Measurements from ENCODE around the gene DNAJB1.

DNAJB1 gene

DNA sequence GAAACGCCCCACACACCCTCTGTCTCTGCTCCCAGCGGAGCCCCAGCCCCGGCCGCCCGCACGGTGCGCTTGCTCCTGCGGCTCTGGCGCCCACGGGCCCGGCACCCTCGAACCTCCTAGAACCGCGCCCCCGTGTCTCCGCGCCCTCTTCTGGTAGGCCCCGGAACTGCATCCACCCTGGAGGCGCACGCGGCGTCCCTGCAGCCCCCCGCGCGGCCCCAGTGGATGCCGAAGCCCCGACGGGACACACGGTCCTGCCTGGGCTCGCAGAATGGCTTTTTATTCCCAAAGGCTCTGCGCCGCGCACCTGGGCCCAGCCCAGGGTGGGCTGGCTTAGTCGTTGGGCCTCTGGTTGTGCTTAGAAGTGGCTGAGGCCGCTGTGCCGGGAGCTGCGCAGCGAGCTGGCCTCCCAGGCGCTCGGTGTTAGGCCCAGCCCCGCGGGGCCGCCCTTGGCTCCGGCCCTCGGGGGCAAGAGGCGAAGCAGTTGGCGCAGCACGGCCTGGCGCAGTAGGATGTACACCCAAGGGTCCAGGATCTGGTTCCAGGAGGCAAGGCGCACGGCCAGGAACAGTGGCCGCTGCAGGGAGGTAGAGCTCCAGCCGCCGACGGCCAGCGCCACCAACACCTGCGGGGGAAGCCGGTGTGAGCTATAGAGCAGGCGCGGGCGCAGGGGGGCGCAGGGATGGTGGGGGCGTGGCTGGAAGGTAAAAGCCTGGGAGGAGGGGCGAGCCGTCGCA, 45.8 kb downstream of the DNAJB1 start:
- Histone ChIP-seq H3K27me3 (ENCODE audit: insufficient read depth, low read length) (no peaks in the 10 kb centered on the region), H3K9ac (ENCODE audit: low read length) (peak overlapping the region; percentile 10), H3K4me2 (ENCODE audit: low read length) (peak overlapping the region; percentile 67), H3K9me3 (ENCODE audit: insufficient read depth, low read depth, low read length) (peaks cover 2% of the 10 kb centered on the region), H2BK5ac (ENCODE audit: low read depth, low read length, poor library complexity) (no peak overlapping the region), H4K8ac (ENCODE audit: low read depth, low read length) (no peak overlapping the region), H2BK12ac (ENCODE audit: low read length) (no peak overlapping the region), H3K4me1 (ENCODE audit: control insufficient read depth in 1 of 2, insufficient read depth in 2 of 2, low read length in 2 of 2) (peaks cover 0 to 8% of the 10 kb centered on the region in 2 experiments), H4K12ac (ENCODE audit: low read depth, low read length) (peak overlapping the region; percentile 58), H3K79me1 (ENCODE audit: low read length) (no peaks in the 10 kb centered on the region), H3K18ac (ENCODE audit: low read length) (no peak overlapping the region), H3K36me3 (ENCODE audit: control insufficient read depth in 1 of 2, insufficient read depth in 2 of 2, low read length in 2 of 2) (peaks cover 3 to 6% of the 10 kb centered on the region in 2 experiments), H3K79me2 (ENCODE audit: control insufficient read depth, insufficient read depth, low read length, poor library complexity) (no peaks in the 10 kb centered on the region), H3K4ac (ENCODE audit: low read depth, low read length) (no peak overlapping the region), H4K91ac (ENCODE audit: low read depth, low read length) (peak overlapping the region; percentile 37), H3K14ac (ENCODE audit: low read length) (no peak overlapping the region), H2AFZ (ENCODE audit: insufficient read depth, low read length, poor library complexity) (peak overlapping the region; percentile 69), H3K4me3 (ENCODE audit: low read depth, low read length) (peak overlapping the region; percentile 4), H3K27ac (ENCODE audit: low read depth, low read length) (no peak overlapping the region), H2AK5ac (ENCODE audit: low read length) (no peak overlapping the region), H3K23ac (ENCODE audit: low read length) (no peak overlapping the region), H2BK120ac (ENCODE audit: insufficient read depth, low read length, poor library complexity) (no peak overlapping the region)
- peak; percentile 35 to 64 for DNase-seq
- WGBS (ENCODE audit: extremely low coverage, insufficient coverage, insufficient read length) = no CpG with 5 or more reads among the region's 66 CpGs

DNA sequence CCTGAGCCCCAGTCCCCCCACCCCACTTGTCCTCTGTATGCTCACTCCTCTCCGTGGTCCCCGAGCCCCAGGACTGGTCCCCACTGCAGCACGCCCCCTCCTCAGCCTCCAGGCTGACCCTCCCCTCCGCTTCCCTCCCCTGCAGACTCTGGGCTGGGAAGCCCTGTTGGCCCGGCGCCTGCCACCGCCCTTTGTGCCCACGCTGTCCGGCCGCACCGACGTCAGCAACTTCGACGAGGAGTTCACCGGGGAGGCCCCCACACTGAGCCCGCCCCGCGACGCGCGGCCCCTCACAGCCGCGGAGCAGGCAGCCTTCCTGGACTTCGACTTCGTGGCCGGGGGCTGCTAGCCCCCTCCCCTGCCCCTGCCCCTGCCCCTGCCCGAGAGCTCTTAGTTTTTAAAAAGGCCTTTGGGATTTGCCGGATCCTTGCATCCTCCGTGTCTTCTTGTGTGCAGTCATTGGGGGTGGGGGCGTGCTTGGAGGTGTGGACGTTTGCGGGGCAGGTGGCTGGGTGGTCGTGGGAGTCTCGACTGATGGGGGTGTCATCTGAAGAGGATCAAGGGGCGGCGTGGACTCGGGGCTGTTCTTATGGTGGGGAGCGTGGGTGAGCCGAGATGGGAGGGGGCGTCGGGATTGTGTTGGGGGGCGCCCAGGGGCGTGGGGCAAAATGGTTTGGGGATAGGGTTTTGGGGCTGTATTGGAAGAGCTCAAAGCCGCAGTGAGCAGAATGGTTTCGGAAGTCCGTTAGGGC, 46.6 kb downstream of the DNAJB1 start:
- no peak overlapping the region for H2AFZ ChIP-seq (ENCODE audit: insufficient read depth, low read length, poor library complexity)
- no peak overlapping the region for H3K27ac ChIP-seq (ENCODE audit: low read depth, low read length)
- H4K12ac ChIP-seq (ENCODE audit: low read depth, low read length) = no peak overlapping the region
- no peak overlapping the region for H2BK5ac ChIP-seq (ENCODE audit: low read depth, low read length, poor library complexity)
- H2AK5ac ChIP-seq (ENCODE audit: low read length) = no peak overlapping the region
- peaks cover 2% of the 10 kb centered on the region for H3K9me3 ChIP-seq (ENCODE audit: insufficient read depth, low read depth, low read length)
- no peak overlapping the region for H3K23ac ChIP-seq (ENCODE audit: low read length)
- no peak overlapping the region for H3K4me3 ChIP-seq (ENCODE audit: low read depth, low read length)
- no peak overlapping the region for H3K9ac ChIP-seq (ENCODE audit: low read length)
- H2BK12ac ChIP-seq (ENCODE audit: low read length) = no peak overlapping the region
- no peaks in the 10 kb centered on the region for H3K79me2 ChIP-seq (ENCODE audit: control insufficient read depth, insufficient read depth, low read length, poor library complexity)
- WGBS (ENCODE audit: extremely low coverage, insufficient coverage, insufficient read length) = no CpG with 5 or more reads among the region's 46 CpGs
- H4K91ac ChIP-seq (ENCODE audit: low read depth, low read length) = no peak overlapping the region
- no peak overlapping the region for H3K4ac ChIP-seq (ENCODE audit: low read depth, low read length)
- H2BK120ac ChIP-seq (ENCODE audit: insufficient read depth, low read length, poor library complexity) = no peak overlapping the region
- H3K79me1 ChIP-seq (ENCODE audit: low read length) = no peaks in the 10 kb centered on the region
- H4K8ac ChIP-seq (ENCODE audit: low read depth, low read length) = no peak overlapping the region
- peaks cover 0 to 8% of the 10 kb centered on the region in 2 experiments for H3K4me1 ChIP-seq (ENCODE audit: control insufficient read depth in 1 of 2, insufficient read depth in 2 of 2, low read length in 2 of 2)
- H3K4me2 ChIP-seq (ENCODE audit: low read length) = no peak overlapping the region
- H3K36me3 ChIP-seq (ENCODE audit: control insufficient read depth in 1 of 2, insufficient read depth in 2 of 2, low read length in 2 of 2) = peaks cover 2 to 3% of the 10 kb centered on the region in 2 experiments
- H3K18ac ChIP-seq (ENCODE audit: low read length) = no peak overlapping the region
- H3K27me3 ChIP-seq (ENCODE audit: insufficient read depth, low read length) = no peaks in the 10 kb centered on the region
- H3K14ac ChIP-seq (ENCODE audit: low read length) = no peak overlapping the region
- DNase-seq = no peak

DNA sequence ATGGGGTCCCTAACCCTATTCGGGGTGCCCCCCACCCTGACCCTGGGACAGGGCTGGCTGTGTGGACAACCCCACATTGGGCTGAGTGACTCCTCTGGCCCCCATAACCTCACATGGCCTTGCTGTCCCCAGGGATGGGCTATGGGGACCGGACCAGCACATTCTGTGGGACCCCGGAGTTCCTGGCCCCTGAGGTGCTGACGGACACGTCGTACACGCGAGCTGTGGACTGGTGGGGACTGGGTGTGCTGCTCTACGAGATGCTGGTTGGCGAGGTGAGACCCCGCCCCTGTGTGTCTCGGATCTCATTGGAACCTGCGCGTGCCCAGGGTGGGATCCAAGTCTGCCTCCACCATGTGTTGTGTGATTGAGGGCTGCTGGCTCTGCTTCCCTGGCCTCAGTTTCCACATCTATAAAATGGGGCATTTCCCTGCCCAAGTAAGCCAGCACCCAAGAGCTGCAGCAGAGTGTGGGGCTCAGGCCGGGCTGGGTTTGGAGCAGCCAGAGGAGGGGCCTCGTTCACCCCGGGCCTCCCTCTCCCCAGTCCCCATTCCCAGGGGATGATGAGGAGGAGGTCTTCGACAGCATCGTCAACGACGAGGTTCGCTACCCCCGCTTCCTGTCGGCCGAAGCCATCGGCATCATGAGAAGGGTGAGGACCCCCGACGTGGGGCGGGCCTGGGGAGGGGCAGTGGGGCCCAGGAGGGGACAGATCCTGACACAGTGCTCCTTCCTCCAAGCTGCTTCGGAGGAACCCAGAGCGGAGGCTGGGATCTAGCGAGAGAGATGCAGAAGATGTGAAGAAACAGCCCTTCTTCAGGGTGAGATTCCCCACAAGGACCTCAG, 47.9 kb downstream of the DNAJB1 start:
- no peak overlapping the region for H3K4ac ChIP-seq (ENCODE audit: low read depth, low read length)

DNA sequence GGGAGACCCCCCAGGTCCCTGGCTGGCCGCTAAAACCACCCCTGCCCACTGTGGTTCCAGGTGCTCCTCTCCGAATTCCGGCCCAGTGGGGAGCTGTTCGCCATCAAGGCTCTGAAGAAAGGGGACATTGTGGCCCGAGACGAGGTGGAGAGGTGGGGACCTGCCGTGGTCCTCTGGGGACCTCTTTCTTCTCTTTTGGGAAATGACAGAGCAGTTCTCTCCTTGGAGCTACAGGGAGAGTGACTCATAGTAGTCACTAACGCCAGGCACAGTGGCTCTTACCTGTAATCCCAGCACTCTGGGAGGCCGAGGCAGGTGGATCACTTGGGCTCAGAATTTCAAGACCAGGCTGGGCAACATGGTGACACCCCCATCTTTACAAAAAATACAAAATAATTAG, 50.4 kb downstream of the DNAJB1 start:
- Histone ChIP-seq H3K14ac (ENCODE audit: low read length) (no peak overlapping the region), H4K12ac (ENCODE audit: low read depth, low read length) (no peak overlapping the region)
- no peak for DNase-seq

More for the DNA sequence above, 47.9 kb downstream of the DNAJB1 start:
- Histone ChIP-seq H4K12ac (ENCODE audit: low read depth, low read length) (no peak overlapping the region), H3K36me3 (ENCODE audit: control insufficient read depth in 1 of 2, insufficient read depth in 2 of 2, low read length in 2 of 2) (peaks cover 2 to 3% of the 10 kb centered on the region in 2 experiments), H2BK5ac (ENCODE audit: low read depth, low read length, poor library complexity) (no peak overlapping the region), H4K8ac (ENCODE audit: low read depth, low read length) (no peak overlapping the region), H3K9ac (ENCODE audit: low read length) (no peak overlapping the region), H3K27ac (ENCODE audit: low read depth, low read length) (no peak overlapping the region), H2BK12ac (ENCODE audit: low read length) (no peak overlapping the region), H2BK120ac (ENCODE audit: insufficient read depth, low read length, poor library complexity) (no peak overlapping the region), H3K4me2 (ENCODE audit: low read length) (no peak overlapping the region), H3K4me1 (ENCODE audit: control insufficient read depth in 1 of 2, insufficient read depth in 2 of 2, low read length in 2 of 2) (peaks cover 0 to 8% of the 10 kb centered on the region in 2 experiments), H2AFZ (ENCODE audit: insufficient read depth, low read length, poor library complexity) (no peak overlapping the region), H3K9me3 (ENCODE audit: insufficient read depth, low read depth, low read length) (peaks cover 2% of the 10 kb centered on the region), H3K79me1 (ENCODE audit: low read length) (no peaks in the 10 kb centered on the region), H3K79me2 (ENCODE audit: control insufficient read depth, insufficient read depth, low read length, poor library complexity) (no peaks in the 10 kb centered on the region), H3K18ac (ENCODE audit: low read length) (no peak overlapping the region), H3K14ac (ENCODE audit: low read length) (no peak overlapping the region), H3K23ac (ENCODE audit: low read length) (no peak overlapping the region), H3K27me3 (ENCODE audit: insufficient read depth, low read length) (no peaks in the 10 kb centered on the region), H3K4me3 (ENCODE audit: low read depth, low read length) (no peak overlapping the region), H2AK5ac (ENCODE audit: low read length) (no peak overlapping the region), H4K91ac (ENCODE audit: low read depth, low read length) (no peak overlapping the region)
- DNase-seq = no peak
- WGBS (ENCODE audit: extremely low coverage, insufficient coverage, insufficient read length) = no CpG with 5 or more reads among the region's 32 CpGs

More for the DNA sequence above, 50.4 kb downstream of the DNAJB1 start:
- H2AFZ ChIP-seq (ENCODE audit: insufficient read depth, low read length, poor library complexity) = no peak overlapping the region
- no peaks in the 10 kb centered on the region for H3K79me2 ChIP-seq (ENCODE audit: control insufficient read depth, insufficient read depth, low read length, poor library complexity)
- H3K27ac ChIP-seq (ENCODE audit: low read depth, low read length) = no peak overlapping the region
- no peaks in the 10 kb centered on the region for H3K27me3 ChIP-seq (ENCODE audit: insufficient read depth, low read length)
- no peaks in the 10 kb centered on the region for H3K79me1 ChIP-seq (ENCODE audit: low read length)
- no peak overlapping the region for H3K4me3 ChIP-seq (ENCODE audit: low read depth, low read length)
- no peak overlapping the region for H3K4me2 ChIP-seq (ENCODE audit: low read length)
- H3K9ac ChIP-seq (ENCODE audit: low read length) = no peak overlapping the region
- H2BK5ac ChIP-seq (ENCODE audit: low read depth, low read length, poor library complexity) = no peak overlapping the region
- H3K36me3 ChIP-seq (ENCODE audit: control insufficient read depth in 1 of 2, insufficient read depth in 2 of 2, low read length in 2 of 2) = peaks cover 2 to 3% of the 10 kb centered on the region in 2 experiments
- H3K18ac ChIP-seq (ENCODE audit: low read length) = no peak overlapping the region
- H2BK12ac ChIP-seq (ENCODE audit: low read length) = no peak overlapping the region
- H3K4me1 ChIP-seq (ENCODE audit: control insufficient read depth in 1 of 2, insufficient read depth in 2 of 2, low read length in 2 of 2) = peaks cover 0 to 9% of the 10 kb centered on the region in 2 experiments
- H4K91ac ChIP-seq (ENCODE audit: low read depth, low read length) = no peak overlapping the region
- no peak overlapping the region for H2AK5ac ChIP-seq (ENCODE audit: low read length)
- H2BK120ac ChIP-seq (ENCODE audit: insufficient read depth, low read length, poor library complexity) = no peak overlapping the region
- WGBS (ENCODE audit: extremely low coverage, insufficient coverage, insufficient read length) = no CpG with 5 or more reads among the region's 9 CpGs
- peaks cover 2% of the 10 kb centered on the region for H3K9me3 ChIP-seq (ENCODE audit: insufficient read depth, low read depth, low read length)
- no peak overlapping the region for H3K4ac ChIP-seq (ENCODE audit: low read depth, low read length)
- H3K23ac ChIP-seq (ENCODE audit: low read length) = no peak overlapping the region
- no peak overlapping the region for H4K8ac ChIP-seq (ENCODE audit: low read depth, low read length)
